Upper lobe of right lung (tissue), 1 donor: ENCODE results near the gene TEX50. TPM values are rescaled to one million over a fixed set of nuclear protein-coding genes. Genes with fewer than 3 reads are reported as not detected.
"Not testable (repeated sequence)": the region's sequence is repeated elsewhere in the genome, so short reads cannot be mapped to it uniquely, and the experiment has no call there.

Source experiments
- ATAC-seq: fragments of 200-7000 bp; cut with Tn5 transposase; one replicate; pipeline ENCODE4 v1.9.1; 2020; ENCODE audit warnings: mild to moderate bottlenecking, moderate library complexity
- DNase-seq: peaks from one replicate; pipeline ENCODE4 v3.0.0-alpha.2; 2020
- H3K27ac ChIP-seq: fragments of 200-600 bp; one replicate; pipeline ENCODE4 v1.8.0; 2022
- H3K27me3 ChIP-seq: fragments of 200-600 bp; one replicate; pipeline ENCODE4 v1.8.0; 2022; ENCODE audit warnings: mild to moderate bottlenecking
- H3K36me3 ChIP-seq: fragments of 200-600 bp; one replicate; pipeline ENCODE4 v1.8.0; 2022
- H3K4me1 ChIP-seq: fragments of 200-600 bp; one replicate; pipeline ENCODE4 v1.8.0; 2022
- H3K4me3 ChIP-seq: fragments of 200-600 bp; one replicate; pipeline ENCODE4 v1.8.0; 2022; ENCODE audit warnings: mild to moderate bottlenecking
- H3K9me3 ChIP-seq: fragments of 200-600 bp; one replicate; pipeline ENCODE4 v1.8.0; 2022
- intact Hi-C: fragments of 100-400 bp; cut with DNase I; formaldehyde crosslinking; loops from one replicate; pipeline ENCODE4 v1.11.0; 2022
- total RNA-seq: library from RNA; stranded (reverse); fragmentation: NEBNext Ultra II Directional; extraction: Animal tissue kit (Norgen Biotek cat#: 25700); gene quantifications from one replicate; pipeline ENCODE4 v1.2.1, GENCODE V29; 2021
- TF ChIP-seq, protein P1 (sequence below): fragments of 200-600 bp; IDR thresholded peaks from one replicate; pipeline ENCODE4 v1.8.0; 2022; ENCODE audit warnings: antibody characterized with exemption
- donor health status: DM: no; HTN: yes; CAD: no; lungs with severe emphysema.

Gene TEX50
- total RNA-seq, 1 donor from 2014 or later, result not detected

- TF ChIP-seq, protein P1, sequence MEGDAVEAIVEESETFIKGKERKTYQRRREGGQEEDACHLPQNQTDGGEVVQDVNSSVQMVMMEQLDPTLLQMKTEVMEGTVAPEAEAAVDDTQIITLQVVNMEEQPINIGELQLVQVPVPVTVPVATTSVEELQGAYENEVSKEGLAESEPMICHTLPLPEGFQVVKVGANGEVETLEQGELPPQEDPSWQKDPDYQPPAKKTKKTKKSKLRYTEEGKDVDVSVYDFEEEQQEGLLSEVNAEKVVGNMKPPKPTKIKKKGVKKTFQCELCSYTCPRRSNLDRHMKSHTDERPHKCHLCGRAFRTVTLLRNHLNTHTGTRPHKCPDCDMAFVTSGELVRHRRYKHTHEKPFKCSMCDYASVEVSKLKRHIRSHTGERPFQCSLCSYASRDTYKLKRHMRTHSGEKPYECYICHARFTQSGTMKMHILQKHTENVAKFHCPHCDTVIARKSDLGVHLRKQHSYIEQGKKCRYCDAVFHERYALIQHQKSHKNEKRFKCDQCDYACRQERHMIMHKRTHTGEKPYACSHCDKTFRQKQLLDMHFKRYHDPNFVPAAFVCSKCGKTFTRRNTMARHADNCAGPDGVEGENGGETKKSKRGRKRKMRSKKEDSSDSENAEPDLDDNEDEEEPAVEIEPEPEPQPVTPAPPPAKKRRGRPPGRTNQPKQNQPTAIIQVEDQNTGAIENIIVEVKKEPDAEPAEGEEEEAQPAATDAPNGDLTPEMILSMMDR, result no peak
- DNase-seq, result no peak
- Histone ChIP-seq H3K4me1 (no peaks in the 10 kb centered on the region), H3K36me3 (no peaks in the 10 kb centered on the region), H3K27me3 (no peaks in the 10 kb centered on the region), H3K4me3 (no peak overlapping the region), H3K27ac (no peak overlapping the region), H3K9me3 (no peaks in the 10 kb centered on the region)
- ATAC-seq, result no peak
- intact Hi-C loops, result no loop called here
These were observed 3.2 kb downstream of the TEX50 start for GRCh38 chr1:173638043-173639021.

DNA sequence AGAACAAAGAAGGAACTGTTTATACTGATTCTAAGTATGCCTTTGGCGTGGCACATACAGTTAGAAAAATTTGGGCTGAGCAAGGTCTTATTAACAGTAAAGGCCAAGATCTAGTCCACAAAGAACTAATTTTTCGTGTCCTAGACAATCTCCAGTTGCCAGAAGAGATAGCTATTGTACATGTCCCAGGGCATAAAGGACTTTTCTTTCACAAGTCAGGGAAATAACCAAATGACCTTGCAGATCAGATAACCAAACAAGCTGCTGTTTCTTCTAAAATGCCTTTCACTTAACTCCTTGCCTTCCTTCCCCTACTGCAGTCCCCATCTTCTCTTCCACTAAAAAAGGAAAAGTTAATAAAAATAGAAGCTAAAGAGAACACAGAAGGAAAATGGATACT lies 4.0 kb downstream of the TEX50 start:
- DNase-seq, result no peak
- intact Hi-C loops, result no loop called here

DNA sequence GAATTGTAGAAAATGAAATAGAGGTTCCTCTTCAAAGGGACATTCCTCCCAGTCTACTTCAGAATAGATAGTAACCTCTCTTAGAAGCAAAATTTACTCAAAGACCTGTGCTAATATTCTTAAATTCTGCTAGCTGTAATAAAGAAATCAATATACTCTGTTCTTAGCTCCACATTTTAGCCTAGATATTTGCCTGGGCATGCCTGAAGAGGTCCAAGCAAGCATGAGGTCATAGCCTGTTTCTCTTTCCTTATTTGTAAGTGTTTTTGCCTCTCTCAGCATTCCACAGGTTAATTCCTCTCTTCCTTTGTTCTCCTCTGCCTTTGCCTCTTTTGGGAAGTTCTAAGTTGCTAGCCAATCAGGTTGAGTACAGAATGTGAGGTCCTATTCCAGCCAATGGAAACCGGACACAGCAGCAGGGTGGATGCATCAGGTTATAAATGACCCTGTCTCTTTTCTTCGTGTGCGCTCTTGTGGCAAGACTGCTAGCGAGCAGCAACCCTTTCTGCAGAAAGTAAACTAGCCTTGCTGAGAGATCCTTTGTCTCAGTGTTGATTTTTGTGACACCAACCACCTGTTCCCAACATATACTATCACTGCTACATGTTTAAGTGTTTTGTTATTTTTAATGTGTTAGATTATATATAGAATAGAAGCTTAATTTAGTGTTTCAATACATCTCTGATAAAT lies 7.5 kb downstream of the TEX50 start:
- DNase-seq, H3K36me3 ChIP-seq: not testable (repeated sequence)

More for the DNA sequence above, 4.0 kb downstream of the TEX50 start:
- no peak overlapping the region for H3K27ac ChIP-seq
- H3K4me3 ChIP-seq, result no peak overlapping the region
- TF ChIP-seq, protein P1, result no peak
- no peaks in the 10 kb centered on the region for H3K9me3 ChIP-seq
- no peaks in the 10 kb centered on the region for H3K27me3 ChIP-seq
- no peaks in the 10 kb centered on the region for H3K4me1 ChIP-seq
- ATAC-seq, result no peak
- H3K36me3 ChIP-seq, result no peaks in the 10 kb centered on the region

DNA sequence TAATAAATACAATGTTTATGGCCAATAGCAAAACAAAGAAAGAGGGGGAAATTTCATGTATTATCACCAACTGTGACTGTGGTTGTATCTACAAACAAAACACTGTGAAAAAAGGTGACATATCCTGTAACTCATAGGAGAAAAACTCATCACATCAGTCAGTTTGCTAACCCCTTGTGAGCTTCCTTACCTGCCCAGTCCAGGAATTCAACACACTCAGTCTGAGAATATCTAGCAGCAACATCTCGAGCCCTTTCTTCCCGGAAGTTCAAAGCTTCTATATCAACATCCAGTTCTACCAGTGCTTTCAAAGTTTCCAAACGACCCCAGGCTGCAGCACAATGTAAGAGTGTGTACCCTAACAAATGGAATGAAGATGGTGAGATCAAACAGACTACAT lies 11.5 kb downstream of the TEX50 start:
- intact Hi-C loops, result no loop called here
- H3K4me1 ChIP-seq, result no peaks in the 10 kb centered on the region

More for the DNA sequence above, 7.5 kb downstream of the TEX50 start:
- H3K9me3 ChIP-seq, intact Hi-C loops, H3K27ac ChIP-seq, H3K4me1 ChIP-seq, H3K27me3 ChIP-seq, H3K4me3 ChIP-seq, ATAC-seq: not testable (repeated sequence)

DNA sequence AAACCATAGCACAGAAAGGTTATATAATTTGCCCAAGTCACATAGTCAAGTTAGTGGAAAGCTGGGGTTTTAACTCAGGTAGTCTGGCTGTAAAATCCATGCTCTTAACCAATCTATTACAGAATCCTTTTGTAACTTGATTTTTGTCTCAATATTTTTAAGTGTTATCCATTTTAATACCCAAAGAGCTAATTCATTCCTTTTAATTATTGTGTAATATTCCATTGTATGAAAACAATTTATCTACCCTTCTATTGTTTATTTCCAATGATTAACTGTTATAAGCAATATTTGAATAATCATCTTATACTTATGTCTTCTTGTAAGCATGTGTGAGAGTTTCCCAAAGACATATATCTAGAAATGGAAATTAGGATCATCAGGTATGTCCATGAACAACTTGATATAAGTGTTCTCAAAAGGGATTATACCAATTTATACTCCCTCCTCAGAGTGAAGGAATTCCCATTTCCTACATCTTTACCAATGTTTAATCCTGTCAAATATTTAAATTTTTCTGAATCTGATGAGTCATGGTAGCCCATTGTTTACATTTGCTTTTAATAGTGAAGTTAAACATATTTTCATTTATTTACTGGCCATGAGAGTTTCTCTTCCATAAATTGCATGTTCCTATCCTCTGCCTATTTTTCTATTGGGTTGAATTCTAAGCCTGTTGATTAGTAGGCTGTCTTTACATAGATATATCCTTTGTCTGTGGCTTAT lies 13.9 kb downstream of the TEX50 start:
- Histone ChIP-seq H3K27me3 (no peaks in the 10 kb centered on the region), H3K36me3 (no peaks in the 10 kb centered on the region), H3K4me3 (no peak overlapping the region), H3K27ac (no peak overlapping the region), H3K9me3 (no peaks in the 10 kb centered on the region), H3K4me1 (no peaks in the 10 kb centered on the region)
- TF ChIP-seq, protein P1, result no peak
- intact Hi-C loops, result no loop called here
- ATAC-seq (no peak), DNase-seq (no peak)

More for the DNA sequence above, 11.5 kb downstream of the TEX50 start:
- ATAC-seq (no peak), DNase-seq (no peak)
- Histone ChIP-seq H3K36me3 (no peaks in the 10 kb centered on the region), H3K4me3 (no peak overlapping the region), H3K27ac (no peak overlapping the region), H3K27me3 (no peaks in the 10 kb centered on the region), H3K9me3 (no peaks in the 10 kb centered on the region)
- TF ChIP-seq, protein P1, result no peak
